C1 segment of cervical spinal cord (tissue), 14 donors: Measurements from ENCODE around the gene TMEM117.

Experiments used
- DNase-seq, 14 donors: peaks; one replicate each; lab custom pipeline; 2025; lab: John Stamatoyannopoulos, UW

Gene TMEM117

DNA sequence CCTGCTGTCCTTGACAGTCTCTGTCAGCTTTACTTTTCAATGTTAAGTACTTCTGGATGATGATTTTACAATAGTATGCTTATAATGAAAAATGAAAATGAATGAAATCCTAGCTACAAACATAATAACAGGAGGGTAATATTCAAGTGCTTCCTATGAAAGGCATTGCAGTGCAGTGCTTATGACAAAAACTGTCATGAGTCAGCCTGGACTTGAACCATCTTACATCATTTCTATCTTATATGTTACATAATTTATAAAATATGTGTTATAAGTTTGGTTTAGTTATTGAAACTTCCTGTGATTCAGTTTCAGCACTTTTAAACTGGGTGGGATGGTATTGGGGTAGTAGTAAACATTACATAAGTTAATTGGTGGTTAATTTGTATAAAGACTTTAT lies 451.7 kb downstream of the TMEM117 start:
- no peak for DNase-seq

DNA sequence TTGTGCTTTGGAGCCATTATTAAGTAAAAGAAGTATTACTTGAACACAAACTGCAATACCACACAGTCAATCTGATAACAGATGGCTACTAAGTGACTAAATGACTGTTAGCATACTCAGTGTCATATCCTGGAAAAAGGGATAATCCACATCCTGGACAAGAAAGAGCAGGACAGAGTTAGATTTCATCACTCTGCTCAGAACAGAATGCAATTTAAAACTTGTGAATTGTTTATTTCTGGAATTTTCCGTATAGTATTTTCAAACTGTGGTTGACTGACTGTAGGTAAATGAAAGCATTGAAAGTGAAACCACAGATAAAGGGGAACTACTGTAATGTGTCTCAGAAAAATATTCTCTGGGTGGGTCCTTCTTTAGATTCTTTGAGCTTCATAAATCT lies 458.8 kb downstream of the TMEM117 start:
- no peak for DNase-seq

DNA sequence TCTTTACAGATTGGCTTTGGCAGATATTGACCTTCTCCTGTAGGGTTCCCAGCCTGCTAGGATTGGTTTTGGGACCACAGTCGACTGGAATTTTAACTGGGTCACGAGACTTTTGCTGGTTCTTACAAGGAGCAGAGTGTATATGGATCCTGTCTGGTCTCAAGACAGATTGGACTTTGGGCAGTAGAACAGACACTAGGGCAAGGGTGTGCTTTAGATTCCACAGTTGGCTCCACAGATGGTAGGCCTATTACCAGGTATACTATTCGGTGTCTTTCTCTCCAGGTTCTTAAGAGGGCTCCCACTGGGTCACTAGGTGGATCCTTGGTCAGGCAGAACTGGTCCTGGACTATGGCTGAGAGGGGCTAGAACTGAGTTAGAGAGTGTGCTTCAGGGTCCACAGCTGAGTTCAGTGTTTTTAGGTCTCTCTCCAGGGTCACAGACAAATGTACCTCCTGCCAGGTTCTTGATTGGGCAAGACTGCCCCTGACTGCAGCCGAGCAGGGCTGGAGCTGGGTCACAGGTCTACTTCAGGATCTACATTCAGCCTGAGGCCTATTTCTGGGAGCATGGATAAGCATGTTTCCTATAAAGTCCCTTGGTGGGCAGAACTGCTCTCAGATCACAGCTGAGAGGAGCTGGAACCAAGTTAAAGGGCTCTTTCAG lies 460.2 kb downstream of the TMEM117 start:
- DNase-seq = no peak

DNA sequence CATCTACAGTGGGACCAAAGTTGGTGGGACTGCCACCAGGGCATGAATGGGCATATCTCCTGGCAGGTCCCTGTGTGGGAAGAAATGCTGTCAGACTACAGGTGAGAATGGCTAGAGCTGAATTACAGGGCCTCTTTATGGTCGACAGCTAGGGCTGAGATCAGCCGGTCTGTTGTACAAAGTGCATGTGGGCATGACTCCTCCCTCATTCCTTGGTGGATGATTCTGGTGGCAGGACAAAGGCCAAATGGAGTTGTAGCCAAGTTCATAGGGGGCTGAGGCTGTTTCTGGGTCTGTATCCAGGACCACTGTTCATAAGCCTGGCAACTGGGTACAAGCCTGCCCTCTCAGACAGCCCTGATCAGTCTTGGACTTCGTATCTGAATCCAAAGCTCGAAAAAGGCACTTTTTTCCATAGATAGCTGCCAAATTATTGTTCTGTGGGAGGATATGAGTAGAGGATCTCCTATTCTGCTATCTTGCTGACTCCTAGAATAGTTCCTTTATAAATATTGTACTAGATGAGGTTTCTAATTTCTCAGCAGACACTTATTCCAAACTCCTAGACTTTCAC lies 460.8 kb downstream of the TMEM117 start:
- no peak for DNase-seq

DNA sequence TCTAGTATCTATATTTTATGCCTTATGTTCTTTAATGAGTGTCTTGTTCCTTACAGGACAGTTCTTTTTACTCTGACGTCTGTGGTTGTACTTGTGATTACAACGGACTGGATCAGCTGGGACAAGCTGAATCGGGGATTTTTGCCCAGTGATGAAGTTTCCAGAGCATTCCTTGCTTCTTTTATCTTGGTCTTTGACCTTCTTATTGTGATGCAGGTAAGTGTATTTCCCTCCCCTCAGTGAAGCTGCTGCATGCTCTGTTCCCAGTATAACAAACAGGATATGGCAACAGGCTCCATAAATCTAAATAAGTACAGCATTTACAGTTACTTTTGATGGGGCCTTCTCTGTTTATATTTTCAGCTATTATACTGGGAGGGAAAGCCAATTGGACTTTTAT lies 463.6 kb downstream of the TMEM117 start:
- no peak for DNase-seq

DNA sequence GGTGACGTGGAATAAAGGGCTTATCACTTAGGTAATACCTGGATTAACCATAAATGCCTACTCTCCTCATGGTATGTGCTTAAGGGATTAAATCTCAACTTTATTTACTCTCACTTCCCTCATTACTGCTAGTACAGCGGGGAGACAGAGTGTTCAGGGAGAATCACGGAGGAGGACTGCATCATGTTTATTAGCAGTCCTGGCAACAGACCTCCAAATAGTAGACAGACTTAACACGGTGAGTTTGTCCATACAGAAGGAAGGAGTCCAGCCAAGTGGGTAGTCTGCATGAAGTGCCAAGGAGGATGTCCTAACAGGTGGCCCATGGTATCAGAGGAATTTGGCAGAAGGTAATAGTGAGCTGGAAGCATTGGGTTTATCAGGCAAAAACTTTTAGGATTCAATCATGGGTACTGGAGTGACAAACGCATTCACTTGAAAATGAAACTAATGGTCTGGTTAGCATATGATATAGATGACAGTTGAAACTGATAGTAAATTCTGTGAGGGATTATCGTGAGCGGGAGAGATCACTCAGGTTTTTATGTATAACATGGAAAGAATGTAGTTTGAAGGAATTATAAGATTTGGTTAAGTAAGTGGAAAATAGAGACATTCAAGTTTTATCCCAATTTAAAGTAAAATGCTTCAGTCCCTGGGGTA lies 471.8 kb downstream of the TMEM117 start:
- DNase-seq = peak in 1 of 14 donors; percentile 29

DNA sequence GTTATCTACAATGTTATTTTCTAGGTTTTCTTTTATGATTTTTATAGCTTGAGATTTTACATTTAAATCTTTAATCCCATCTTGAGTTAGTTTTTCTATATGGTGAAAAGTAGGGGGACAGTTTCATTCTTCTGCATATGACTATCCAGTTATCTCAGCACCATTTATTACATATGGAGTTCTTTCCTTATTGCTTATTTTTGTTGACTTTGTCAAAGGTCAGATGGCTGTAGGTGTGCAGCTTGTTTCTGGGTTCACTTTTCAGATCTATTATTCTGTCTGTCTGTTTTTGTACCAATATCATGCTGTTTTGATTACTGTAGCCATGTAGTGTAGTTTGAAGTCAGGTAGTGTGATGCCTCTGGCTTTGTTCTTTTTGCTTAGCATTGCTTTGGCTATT lies 477.3 kb downstream of the TMEM117 start:
- DNase-seq = no peak

DNA sequence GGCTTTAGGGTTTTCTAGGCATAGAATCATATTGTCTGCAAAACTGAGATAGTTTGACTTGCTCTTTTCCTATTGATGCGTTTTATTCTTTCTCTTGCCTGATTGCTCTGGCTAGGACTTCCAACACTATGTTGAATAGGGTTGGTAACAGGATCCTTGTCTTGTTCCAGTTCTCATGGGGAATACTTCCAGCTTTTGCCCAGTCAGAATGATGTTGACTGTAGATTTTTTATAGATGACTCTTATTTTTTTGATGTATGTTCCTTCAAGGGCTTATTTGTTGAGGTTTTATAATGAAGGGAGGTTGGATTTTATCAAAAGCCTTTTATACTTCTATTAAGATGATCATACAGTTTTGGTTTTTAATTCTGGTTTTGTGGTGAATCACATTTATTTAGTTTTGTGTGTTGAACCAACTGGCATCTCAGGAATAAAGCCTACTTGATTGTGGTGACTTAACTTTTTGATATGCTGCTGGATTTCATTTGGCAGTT lies 478.2 kb downstream of the TMEM117 start:
- no peak for DNase-seq

DNA sequence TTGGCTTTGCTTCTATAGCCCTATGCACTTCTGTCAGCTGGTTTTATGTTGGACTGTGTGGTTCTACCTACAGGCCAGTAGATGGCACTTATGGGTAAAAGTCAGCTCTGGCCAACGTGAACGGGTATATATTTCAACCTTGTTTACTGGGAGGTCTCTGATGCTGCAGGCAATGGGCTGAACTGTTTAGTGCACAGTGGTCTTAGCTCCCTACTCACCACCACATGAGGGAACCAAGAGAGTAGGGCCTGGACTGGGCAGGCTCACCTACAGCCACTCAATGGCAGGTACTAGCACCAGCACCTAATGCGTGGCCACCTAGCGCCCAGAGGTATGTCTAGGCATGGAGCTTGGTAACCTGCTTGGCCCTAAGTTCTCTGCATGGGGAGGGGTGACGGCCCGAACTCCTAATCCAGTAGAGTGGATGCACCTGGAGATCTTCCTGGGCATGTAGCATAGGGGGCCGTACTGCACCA lies 481.8 kb downstream of the TMEM117 start:
- DNase-seq = no peak

DNA sequence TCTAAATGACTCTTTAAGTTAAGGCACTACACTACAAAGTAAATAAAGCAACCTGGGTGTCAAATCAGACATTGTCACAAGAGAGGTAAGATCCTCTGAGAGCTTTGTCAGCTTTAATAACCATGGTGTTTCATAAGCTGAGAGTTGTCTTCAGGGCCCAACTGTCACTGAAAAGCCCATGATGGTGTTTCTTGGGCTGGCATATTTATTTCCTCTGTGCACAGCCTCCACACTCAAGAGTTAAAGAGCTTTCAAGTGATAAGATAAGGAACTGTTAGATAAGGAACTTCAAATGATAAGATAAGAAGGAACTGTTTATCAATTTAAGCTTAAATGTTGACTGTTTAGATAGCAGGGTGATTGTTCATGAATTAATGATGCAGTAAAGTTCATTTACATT lies 495.4 kb downstream of the TMEM117 start:
- no peak for DNase-seq

DNA sequence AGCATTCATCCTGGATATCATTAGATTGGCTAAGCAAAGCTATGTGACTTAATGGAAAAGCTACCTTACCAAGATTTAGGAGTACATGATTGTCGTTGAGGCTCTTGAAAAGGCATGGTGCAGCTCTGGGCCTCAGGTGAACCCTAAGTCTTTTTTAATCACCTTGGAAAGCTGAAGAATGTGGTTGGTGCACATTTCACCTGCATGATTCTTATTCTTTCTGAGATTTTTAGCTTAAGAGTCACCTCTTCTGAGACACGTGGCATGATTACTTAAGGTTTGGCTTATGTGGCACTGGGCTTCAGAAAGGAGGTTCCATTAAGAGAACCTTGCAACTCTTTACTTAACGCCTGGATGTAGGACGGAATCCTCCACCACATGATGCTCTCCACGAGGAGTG lies 498.5 kb downstream of the TMEM117 start:
- DNase-seq = no peak

DNA sequence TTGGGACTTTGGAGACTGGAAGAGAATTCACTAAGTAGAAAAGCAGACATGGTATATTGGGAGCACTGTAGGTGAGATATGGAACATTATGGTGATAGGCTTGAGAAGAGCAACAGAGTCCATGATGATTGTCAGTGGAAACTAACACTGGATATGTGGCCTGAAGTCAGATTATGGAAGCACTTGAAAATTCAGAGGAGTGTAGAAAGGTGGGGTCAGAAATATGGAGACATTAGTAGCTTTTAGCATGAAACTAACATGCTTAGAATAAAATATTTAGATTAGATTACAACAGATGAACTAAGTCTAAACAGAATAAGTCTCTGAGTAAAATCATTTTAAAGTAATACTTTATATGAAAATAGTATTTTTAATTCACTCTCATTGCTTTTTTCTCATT lies 499.1 kb downstream of the TMEM117 start:
- no peak for DNase-seq

DNA sequence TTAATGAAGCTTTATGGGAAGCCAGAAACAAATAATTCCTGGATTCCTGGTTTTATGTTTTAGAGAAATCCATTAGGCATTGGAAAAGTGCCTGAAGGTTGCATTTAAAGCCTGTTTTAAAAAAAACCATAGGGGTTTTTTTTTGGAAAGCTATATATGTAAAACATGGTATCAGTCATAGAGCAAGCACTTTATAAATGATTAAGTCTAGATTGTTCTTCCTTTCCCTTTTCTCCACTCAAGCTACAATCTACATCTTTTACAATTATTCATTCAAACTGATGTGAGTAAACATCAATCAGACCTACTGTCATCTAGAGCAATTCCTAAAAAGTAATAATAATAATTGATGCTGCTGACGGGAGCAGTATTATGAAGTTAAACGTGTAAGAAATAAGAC lies 500.7 kb downstream of the TMEM117 start:
- DNase-seq = no peak

DNA sequence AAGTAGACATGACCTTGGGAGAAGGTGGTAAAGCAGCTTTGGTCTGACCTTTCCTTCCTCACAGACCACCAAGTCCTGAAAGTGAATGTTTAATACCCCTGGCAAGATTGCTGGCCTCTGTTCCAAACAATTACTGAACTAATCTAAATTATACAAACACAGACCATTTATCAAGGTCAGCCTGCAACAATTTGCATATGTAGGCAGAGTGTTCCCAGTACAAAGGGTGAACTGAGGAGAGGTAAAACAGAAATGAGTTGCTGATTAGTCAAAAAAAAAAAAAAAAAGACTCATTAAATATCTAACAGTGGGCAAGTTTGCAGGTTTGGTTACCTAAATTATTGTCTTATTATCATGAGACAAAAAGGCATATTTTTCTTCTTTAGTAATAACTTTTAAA lies 506.5 kb downstream of the TMEM117 start:
- no peak for DNase-seq

DNA sequence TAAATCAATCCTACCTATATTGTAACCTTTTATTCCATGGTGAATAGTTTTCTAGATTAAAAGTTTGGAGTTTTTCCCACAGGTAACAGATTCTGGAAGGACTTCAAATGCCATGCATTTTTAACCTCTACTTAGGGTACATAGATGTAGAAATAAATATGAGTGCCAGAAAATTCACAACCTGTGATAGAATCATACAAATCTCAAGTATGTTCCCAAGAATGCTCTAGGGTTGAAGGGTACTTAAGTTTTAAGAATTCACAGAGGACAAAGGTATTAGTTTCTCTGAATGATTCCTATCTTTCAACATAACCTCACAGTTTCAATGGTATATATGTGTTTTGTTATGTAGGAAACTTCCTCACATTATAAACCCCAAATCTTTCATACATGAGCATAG lies 511.3 kb downstream of the TMEM117 start:
- DNase-seq = no peak

DNA sequence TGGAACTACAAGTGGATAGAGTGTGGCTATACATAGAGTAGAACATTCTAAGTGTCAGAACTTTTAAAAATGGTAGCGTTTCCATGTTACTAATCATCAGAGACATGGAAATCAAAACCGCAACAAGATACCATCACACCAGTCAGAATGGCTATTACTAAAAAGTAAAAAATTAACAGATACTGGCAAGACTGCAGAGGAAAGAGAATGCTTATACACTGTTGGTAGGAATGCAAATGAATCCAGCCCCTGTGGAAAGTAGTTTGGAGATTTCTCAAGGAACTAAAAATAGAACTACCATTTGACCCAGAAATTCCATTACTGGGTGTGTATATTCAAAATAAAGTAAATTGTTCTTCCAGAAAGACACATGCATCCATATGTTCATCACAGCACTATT lies 521.6 kb downstream of the TMEM117 start:
- no peak for DNase-seq

DNA sequence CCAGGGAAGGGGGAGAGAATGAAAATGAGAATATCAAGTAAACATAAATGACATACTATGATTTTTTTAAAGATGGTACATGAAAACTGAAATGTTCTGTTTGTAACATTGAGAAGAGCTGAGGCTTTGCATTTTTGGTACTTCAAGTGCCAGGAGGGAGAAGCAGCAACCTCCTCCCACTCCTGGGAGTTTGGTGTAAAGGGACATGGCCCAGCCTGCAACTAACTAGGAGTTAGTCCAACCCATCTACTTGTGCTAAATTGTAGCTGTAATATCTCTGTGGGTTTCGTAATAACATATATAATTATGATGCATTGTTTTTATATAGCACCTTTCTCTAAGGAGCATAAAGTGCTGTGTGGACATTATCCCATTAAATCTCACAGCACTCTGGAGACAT lies 522.8 kb downstream of the TMEM117 start:
- no peak for DNase-seq

DNA sequence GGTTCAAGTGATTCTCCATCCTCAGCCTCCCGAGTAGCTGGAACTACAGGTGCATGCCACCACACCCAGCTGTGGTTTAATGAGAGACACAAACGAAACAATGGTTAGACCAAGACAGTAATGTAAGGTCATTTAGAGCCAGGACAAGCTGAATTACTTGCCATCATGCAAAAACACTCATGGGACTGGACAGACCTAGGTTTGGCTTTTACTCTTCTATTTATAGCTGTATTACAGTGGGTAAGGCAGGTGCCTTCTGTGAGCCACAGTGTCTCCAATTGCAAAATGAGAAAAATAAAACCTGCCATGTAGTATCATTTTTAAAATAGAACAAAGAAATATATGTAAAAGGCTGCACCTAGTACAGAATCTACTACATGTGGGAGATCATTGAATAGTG lies 527.1 kb downstream of the TMEM117 start:
- DNase-seq = no peak

DNA sequence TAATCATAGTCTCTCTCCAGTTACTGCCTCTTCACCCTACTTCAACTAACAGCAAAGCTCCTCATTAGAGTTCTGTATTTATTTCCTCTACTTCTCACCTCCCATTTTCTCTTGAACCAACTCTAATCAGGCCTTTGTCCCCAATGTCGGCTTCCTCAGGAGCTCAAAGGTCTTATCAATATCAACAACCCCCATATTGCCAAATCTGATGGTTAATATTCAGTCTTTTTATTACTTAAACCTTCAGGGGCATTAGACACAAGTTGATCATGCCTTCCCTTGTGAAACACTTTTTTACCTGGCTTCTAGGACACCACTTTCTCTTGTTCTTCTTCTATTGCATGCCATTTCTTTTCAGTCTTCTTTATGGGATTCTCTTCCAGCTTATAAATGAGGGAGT lies 531.3 kb downstream of the TMEM117 start:
- DNase-seq = no peak

DNA sequence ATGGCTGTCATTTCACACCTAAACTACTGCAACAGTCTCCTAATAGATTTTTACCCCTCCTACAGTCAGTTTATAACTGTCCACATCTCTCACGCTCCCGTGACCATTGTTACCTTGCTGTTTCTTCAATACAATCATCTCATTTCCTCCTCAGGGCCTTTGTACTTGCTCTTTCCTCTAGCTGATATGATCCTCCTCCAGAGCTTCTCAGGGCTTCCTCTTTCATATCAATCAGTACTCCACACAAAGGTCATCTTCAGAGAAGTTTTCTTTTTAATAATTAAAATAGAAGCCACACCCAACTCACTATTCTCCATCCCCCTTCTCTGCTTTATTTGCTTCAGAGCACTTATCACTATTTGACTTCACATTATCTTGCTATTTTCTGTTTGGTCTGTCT lies 532.0 kb downstream of the TMEM117 start:
- no peak for DNase-seq

DNA sequence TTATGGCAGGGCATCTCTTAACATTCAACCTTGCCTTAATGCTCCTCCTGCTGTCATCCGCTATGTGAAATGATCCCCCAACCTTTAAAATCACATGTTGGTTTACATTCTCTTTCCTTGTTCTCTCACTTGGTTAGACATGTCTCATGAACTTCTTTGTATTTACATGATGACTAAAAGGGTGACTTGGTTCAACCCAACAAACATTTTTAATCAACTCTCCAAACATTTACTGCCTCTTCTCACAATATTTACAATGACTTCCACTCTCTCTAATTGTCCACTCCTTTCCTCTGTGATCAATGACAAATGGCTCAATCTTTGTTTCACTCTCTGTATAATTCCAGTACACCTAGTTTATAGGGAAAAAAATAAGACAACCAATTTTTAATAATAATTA lies 534.1 kb downstream of the TMEM117 start:
- no peak for DNase-seq

DNA sequence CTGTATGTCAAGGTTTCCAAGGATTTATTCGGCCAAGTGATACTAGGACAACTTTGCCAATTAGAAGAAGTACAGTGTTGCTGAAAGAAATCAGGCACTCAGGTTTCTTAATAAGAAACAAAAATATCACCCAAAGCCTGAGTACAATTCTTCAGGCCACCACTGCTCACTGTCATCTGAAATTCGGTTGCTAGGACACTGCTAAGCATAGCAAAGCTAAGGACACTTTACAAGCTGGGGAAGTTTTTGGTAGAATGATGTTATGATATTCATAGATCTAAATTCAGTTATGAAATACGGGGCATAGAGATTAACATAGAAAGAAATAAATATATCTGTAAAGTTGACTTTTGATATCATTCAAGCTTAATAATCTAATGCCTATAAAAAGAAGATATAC lies 535.1 kb downstream of the TMEM117 start:
- DNase-seq = no peak

DNA sequence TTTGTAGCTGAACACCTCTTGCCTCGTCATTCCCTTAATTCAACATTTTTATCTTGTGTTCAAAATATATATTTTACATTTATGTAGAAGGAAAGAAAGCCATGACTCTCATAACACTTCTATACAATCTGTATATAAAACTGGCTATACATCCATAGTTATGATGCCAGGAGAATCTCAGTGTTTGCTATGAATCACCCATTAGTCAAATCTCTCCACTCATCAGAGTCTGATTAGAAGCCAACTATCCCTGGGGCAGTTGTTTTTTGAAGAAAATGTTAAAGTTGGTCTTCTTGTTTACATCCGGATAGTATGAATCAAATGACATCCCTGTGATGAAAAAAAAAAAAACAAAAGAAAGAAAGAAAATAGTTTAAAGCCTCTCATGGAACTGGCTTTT lies 536.4 kb downstream of the TMEM117 start:
- no peak for DNase-seq
